ENCODE results near the gene TAF11L2.
"Not testable (repeated sequence)": the region's sequence is repeated elsewhere in the genome, so short reads cannot be mapped to it uniquely, and the experiment has no call there.

DNA sequence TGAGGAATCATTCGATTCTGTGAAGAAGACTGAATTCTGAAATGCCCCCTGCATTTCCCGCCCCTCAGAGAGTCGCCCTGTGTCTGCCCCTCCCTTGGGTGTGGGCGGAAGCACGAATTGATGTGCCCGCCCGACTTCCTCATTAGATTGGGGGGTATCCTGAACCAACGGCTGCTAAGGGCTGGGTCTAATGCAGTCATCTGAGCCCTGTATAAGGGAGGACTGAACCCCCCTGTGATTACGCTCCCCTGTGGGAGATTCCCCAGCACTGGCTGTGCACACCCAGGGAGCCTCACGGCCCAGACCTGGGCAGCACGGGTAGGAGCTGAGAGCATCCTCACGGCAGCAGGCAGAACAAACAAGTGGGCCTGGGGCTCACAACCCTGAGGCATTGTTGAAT, 19.5 kb downstream of the TAF11L2 start:
- TF ChIP-seq, protein P1, sequence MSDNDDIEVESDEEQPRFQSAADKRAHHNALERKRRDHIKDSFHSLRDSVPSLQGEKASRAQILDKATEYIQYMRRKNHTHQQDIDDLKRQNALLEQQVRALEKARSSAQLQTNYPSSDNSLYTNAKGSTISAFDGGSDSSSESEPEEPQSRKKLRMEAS (IDR thresholded peaks at IDR 0.05; ENCODE audit: low read depth) = not testable (repeated sequence)
- not testable (repeated sequence) for TF ChIP-seq NFIC (IDR thresholded peaks at IDR 0.05; ENCODE audit: borderline replicate concordance); EZH2phosphoT487 (IDR thresholded peaks at IDR 0.05; ENCODE audit: borderline replicate concordance, low read depth); POLR2AphosphoS5 (IDR thresholded peaks at IDR 0.05; ENCODE audit: low read depth, low read length)

All from SK-N-SH (cell line).